PFSK-1 (cell line): ENCODE data around the gene VSIG10.

Experiments used
- POLR2AphosphoS5 ChIP-seq: IDR thresholded peaks from 2 replicates; pipeline ENCODE4 v1.6.1; 2012; ENCODE audit warnings: low read depth, mild to moderate bottlenecking, control low read depth, low read length, moderate library complexity
- SIN3A ChIP-seq: IDR thresholded peaks from 2 replicates; pipeline ENCODE4 v1.6.1; 2012; ENCODE audit warnings: mild to moderate bottlenecking, low read length, moderate library complexity, borderline replicate concordance; ENCODE audit not compliant: insufficient read depth

GRCh38 chr12:118055144-118055557, 48.7 kb downstream of the VSIG10 start:
- TF ChIP-seq POLR2AphosphoS5 (no peak), SIN3A (no peak)
